WTC11 (cell line): ENCODE data around the gene LTBP4. TPM values are rescaled to one million over a fixed set of nuclear protein-coding genes. Genes with fewer than 3 reads are reported as not detected.

Experiments used
- ATAC-seq: fragments of 200-7000 bp; cut with Tn5 transposase; 2 replicates; pipeline ENCODE4 v1.10.0; 2021; ENCODE audit warnings: mild to moderate bottlenecking, moderate library complexity
- CTCF ChIA-PET: fragments of 300-600 bp; sonication (Branson Sonifier 250); formaldehyde crosslinking; loops from one replicate; lab custom pipeline; 2021; ENCODE audit warnings: antibody characterized with exemption; lab: Charles Lee
- POLR2A ChIA-PET: fragments of 350-600 bp; sonication (Branson Sonifier 250); formaldehyde crosslinking; loops from one replicate; lab custom pipeline; 2021; ENCODE audit warnings: antibody characterized with exemption; lab: Charles Lee
- DNase-seq: peaks from one replicate; pipeline ENCODE4 v3.0.0; 2021; ENCODE audit warnings: low spot score
- H3K27ac Mint-ChIP-seq: 2 replicates; pipeline ENCODE4 v1.8.0; 2021; ENCODE audit warnings: mixed read lengths
- H3K27me3 Mint-ChIP-seq: 2 replicates; pipeline ENCODE4 v1.8.0; 2021; ENCODE audit warnings: low read depth, mild to moderate bottlenecking, moderate library complexity, mixed read lengths
- H3K36me3 Mint-ChIP-seq: 2 replicates; pipeline ENCODE4 v1.8.0; 2021; ENCODE audit warnings: mixed read lengths
- H3K4me1 Mint-ChIP-seq: 2 replicates; pipeline ENCODE4 v1.8.0; 2022; ENCODE audit warnings: mixed read lengths
- H3K4me3 Mint-ChIP-seq: 2 replicates; pipeline ENCODE4 v1.8.0; 2021; ENCODE audit warnings: mild to moderate bottlenecking, moderate library complexity, mixed read lengths
- H3K9me3 Mint-ChIP-seq: 2 replicates; pipeline ENCODE4 v1.8.0; 2021; ENCODE audit warnings: mixed read lengths
- FOXK1 ChIP-seq: sonication (generic); formaldehyde crosslinking; IDR thresholded peaks from 2 replicates; pipeline ENCODE4 v1.8.0; 2022; ENCODE audit warnings: mild to moderate bottlenecking, moderate library complexity, missing genetic modification reagents
- GTF2I ChIP-seq: fragments of 250-450 bp; sonication (Bioruptor Pico); conservative IDR thresholded peaks from 2 replicates; pipeline ENCODE4 v1.4.0; 2021; ENCODE audit warnings: mild to moderate bottlenecking
- JAZF1 ChIP-seq: fragments of 250-450 bp; sonication (Bioruptor Pico); IDR thresholded peaks from 2 replicates; pipeline ENCODE4 v1.9.0; 2021; ENCODE audit warnings: moderate library complexity, mild to moderate bottlenecking, inconsistent platforms
- NR1H2 ChIP-seq: sonication (generic); formaldehyde crosslinking; IDR thresholded peaks from 2 replicates; pipeline ENCODE4 v1.9.0; 2021; ENCODE audit warnings: mild to moderate bottlenecking, moderate library complexity, missing genetic modification reagents
- SMAD3 ChIP-seq: sonication (generic); formaldehyde crosslinking; IDR thresholded peaks from 2 replicates; pipeline ENCODE4 v1.8.0; 2022; ENCODE audit warnings: missing genetic modification reagents, mild to moderate bottlenecking, borderline replicate concordance
- SP1 ChIP-seq: sonication (generic); formaldehyde crosslinking; conservative IDR thresholded peaks from 2 replicates; pipeline ENCODE4 v1.8.1; 2022; ENCODE audit warnings: missing genetic modification reagents
- ZNF121 ChIP-seq: sonication (generic); formaldehyde crosslinking; IDR thresholded peaks from 2 replicates; pipeline ENCODE4 v1.8.0; 2023; ENCODE audit warnings: missing genetic modification reagents
- total RNA-seq: library from RNA; stranded (reverse); gene quantifications from 3 replicates; pipeline ENCODE4 v1.2.3, GENCODE V29; 2021
- TF ChIP-seq, protein P1 (sequence below): sonication (generic); formaldehyde crosslinking; IDR thresholded peaks from 2 replicates; pipeline ENCODE4 v1.8.1; 2023; ENCODE audit warnings: mild to moderate bottlenecking, missing genetic modification reagents
- TF ChIP-seq, protein P2 (sequence below): sonication (generic); formaldehyde crosslinking; IDR thresholded peaks from 2 replicates; pipeline ENCODE4 v1.8.0; 2023; ENCODE audit warnings: missing genetic modification reagents, mild to moderate bottlenecking, borderline replicate concordance
- TF ChIP-seq, protein P3 (sequence below): sonication (generic); formaldehyde crosslinking; IDR thresholded peaks from 2 replicates; pipeline ENCODE4 v1.8.1; 2023; ENCODE audit warnings: mild to moderate bottlenecking, moderate library complexity, missing genetic modification reagents
- TF ChIP-seq, protein P4 (sequence below): sonication (generic); formaldehyde crosslinking; IDR thresholded peaks from 2 replicates; pipeline ENCODE4 v1.8.0; 2022; ENCODE audit warnings: mild to moderate bottlenecking, missing genetic modification reagents
- TF ChIP-seq, protein P5 (sequence below): fragments of 250-450 bp; sonication (Bioruptor Pico); IDR thresholded peaks from 2 replicates; pipeline ENCODE4 v2.1.2; 2022; ENCODE audit warnings: mild to moderate bottlenecking, moderate library complexity
- TF ChIP-seq, protein P6 (sequence below): sonication (generic); formaldehyde crosslinking; IDR thresholded peaks from 2 replicates; pipeline ENCODE4 v1.8.1; 2023; ENCODE audit warnings: mild to moderate bottlenecking, missing genetic modification reagents, moderate library complexity
- TF ChIP-seq, protein P7 (sequence below): fragments of 250-450 bp; sonication (Bioruptor Pico); IDR thresholded peaks from 2 replicates; pipeline ENCODE4 v1.9.0; 2021; ENCODE audit warnings: mild to moderate bottlenecking, borderline replicate concordance

LTBP4 gene
- total RNA-seq, 1 experiment from 2014 or later, result 125 TPM

DNA sequence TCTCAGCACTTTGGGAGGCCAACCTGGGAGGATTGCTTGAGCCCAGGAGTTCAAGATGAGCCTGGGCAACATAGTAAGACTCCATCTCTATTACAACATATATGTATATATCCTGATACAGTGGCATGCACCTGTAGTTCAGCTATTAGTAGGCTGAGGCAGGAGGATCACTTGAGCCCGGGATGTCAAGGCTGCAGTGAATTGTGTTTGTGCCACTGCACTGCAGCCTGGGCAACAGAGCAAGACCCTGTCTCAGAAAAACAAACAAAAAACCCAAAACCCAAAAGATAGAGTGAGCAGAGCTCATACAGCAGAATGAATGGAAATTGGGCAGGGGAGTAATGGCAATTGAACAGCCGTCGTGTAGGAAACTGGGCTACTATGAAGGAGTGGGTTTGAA, 41.8 kb upstream of the LTBP4 start:
- TF ChIP-seq ZNF121, result 0 out of 2 replicates have a peak, but pooled peaks have one; percentile 58
- TF ChIP-seq, protein P1, sequence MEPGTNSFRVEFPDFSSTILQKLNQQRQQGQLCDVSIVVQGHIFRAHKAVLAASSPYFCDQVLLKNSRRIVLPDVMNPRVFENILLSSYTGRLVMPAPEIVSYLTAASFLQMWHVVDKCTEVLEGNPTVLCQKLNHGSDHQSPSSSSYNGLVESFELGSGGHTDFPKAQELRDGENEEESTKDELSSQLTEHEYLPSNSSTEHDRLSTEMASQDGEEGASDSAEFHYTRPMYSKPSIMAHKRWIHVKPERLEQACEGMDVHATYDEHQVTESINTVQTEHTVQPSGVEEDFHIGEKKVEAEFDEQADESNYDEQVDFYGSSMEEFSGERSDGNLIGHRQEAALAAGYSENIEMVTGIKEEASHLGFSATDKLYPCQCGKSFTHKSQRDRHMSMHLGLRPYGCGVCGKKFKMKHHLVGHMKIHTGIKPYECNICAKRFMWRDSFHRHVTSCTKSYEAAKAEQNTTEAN (CRISPR knock-in tag), result no peak
- TF ChIP-seq, all 79 proteins: peak for 1
- H3K9me3 Mint-ChIP-seq, result no peaks in the 10 kb centered on the region
- DNase-seq (no peak), ATAC-seq (no peak)
- no peak overlapping the region for H3K4me3 Mint-ChIP-seq
- CTCF ChIA-PET, result interaction anchor here (1.0 to 4.7 kb wide), 3 partner anchors 10 to 44 kb away, joined by 3 to 31 read pairs (median 6); no protein-coding TSS in a partner anchor
- peaks cover 5% of the 10 kb centered on the region for H3K4me1 Mint-ChIP-seq
- peaks cover 81% of the 10 kb centered on the region for H3K27me3 Mint-ChIP-seq
- H3K27ac Mint-ChIP-seq, result no peak overlapping the region
- no peaks in the 10 kb centered on the region for H3K36me3 Mint-ChIP-seq
- POLR2A ChIA-PET, result no interaction called here

DNA sequence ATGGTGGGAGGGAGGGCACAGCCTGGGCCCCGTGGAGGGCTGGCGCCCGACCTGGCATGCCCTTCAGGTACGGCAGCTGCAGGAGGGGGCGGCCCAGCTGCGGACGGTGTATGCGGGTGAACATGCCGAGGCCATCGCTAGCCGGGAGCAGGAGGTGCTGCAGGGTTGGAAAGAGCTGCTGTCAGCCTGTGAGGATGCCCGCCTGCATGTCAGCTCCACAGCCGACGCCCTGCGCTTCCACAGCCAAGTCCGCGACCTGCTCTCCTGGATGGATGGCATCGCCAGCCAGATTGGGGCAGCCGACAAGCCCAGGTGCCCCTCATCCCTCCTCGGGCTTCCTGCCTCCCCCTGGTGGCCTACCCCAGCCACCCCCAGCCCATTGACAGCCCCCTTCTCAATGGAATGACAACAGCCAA, 41.1 kb upstream of the LTBP4 start:
- DNase-seq, result no peak
- H3K36me3 Mint-ChIP-seq, result no peaks in the 10 kb centered on the region
- POLR2A ChIA-PET, result no interaction called here
- no peak for TF ChIP-seq NR1H2
- TF ChIP-seq GTF2I, result no peak
- TF ChIP-seq, protein P2, sequence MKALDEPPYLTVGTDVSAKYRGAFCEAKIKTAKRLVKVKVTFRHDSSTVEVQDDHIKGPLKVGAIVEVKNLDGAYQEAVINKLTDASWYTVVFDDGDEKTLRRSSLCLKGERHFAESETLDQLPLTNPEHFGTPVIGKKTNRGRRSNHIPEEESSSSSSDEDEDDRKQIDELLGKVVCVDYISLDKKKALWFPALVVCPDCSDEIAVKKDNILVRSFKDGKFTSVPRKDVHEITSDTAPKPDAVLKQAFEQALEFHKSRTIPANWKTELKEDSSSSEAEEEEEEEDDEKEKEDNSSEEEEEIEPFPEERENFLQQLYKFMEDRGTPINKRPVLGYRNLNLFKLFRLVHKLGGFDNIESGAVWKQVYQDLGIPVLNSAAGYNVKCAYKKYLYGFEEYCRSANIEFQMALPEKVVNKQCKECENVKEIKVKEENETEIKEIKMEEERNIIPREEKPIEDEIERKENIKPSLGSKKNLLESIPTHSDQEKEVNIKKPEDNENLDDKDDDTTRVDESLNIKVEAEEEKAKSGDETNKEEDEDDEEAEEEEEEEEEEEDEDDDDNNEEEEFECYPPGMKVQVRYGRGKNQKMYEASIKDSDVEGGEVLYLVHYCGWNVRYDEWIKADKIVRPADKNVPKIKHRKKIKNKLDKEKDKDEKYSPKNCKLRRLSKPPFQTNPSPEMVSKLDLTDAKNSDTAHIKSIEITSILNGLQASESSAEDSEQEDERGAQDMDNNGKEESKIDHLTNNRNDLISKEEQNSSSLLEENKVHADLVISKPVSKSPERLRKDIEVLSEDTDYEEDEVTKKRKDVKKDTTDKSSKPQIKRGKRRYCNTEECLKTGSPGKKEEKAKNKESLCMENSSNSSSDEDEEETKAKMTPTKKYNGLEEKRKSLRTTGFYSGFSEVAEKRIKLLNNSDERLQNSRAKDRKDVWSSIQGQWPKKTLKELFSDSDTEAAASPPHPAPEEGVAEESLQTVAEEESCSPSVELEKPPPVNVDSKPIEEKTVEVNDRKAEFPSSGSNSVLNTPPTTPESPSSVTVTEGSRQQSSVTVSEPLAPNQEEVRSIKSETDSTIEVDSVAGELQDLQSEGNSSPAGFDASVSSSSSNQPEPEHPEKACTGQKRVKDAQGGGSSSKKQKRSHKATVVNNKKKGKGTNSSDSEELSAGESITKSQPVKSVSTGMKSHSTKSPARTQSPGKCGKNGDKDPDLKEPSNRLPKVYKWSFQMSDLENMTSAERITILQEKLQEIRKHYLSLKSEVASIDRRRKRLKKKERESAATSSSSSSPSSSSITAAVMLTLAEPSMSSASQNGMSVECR (CRISPR knock-in tag), result no peak
- TF ChIP-seq, protein P3, sequence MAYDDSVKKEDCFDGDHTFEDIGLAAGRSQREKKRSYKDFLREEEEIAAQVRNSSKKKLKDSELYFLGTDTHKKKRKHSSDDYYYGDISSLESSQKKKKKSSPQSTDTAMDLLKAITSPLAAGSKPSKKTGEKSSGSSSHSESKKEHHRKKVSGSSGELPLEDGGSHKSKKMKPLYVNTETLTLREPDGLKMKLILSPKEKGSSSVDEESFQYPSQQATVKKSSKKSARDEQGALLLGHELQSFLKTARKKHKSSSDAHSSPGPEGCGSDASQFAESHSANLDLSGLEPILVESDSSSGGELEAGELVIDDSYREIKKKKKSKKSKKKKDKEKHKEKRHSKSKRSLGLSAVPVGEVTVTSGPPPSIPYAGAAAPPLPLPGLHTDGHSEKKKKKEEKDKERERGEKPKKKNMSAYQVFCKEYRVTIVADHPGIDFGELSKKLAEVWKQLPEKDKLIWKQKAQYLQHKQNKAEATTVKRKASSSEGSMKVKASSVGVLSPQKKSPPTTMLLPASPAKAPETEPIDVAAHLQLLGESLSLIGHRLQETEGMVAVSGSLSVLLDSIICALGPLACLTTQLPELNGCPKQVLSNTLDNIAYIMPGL (CRISPR knock-in tag), result no peak
- TF ChIP-seq, protein P4, sequence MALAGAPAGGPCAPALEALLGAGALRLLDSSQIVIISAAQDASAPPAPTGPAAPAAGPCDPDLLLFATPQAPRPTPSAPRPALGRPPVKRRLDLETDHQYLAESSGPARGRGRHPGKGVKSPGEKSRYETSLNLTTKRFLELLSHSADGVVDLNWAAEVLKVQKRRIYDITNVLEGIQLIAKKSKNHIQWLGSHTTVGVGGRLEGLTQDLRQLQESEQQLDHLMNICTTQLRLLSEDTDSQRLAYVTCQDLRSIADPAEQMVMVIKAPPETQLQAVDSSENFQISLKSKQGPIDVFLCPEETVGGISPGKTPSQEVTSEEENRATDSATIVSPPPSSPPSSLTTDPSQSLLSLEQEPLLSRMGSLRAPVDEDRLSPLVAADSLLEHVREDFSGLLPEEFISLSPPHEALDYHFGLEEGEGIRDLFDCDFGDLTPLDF, result no peak
- TF ChIP-seq, protein P5, sequence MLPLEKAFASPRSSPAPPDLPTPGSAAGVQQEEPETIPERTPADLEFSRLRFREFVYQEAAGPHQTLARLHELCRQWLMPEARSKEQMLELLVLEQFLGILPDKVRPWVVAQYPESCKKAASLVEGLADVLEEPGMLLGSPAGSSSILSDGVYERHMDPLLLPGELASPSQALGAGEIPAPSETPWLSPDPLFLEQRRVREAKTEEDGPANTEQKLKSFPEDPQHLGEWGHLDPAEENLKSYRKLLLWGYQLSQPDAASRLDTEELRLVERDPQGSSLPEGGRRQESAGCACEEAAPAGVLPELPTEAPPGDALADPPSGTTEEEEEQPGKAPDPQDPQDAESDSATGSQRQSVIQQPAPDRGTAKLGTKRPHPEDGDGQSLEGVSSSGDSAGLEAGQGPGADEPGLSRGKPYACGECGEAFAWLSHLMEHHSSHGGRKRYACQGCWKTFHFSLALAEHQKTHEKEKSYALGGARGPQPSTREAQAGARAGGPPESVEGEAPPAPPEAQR (CRISPR knock-in tag), result no peak
- TF ChIP-seq, protein P6, sequence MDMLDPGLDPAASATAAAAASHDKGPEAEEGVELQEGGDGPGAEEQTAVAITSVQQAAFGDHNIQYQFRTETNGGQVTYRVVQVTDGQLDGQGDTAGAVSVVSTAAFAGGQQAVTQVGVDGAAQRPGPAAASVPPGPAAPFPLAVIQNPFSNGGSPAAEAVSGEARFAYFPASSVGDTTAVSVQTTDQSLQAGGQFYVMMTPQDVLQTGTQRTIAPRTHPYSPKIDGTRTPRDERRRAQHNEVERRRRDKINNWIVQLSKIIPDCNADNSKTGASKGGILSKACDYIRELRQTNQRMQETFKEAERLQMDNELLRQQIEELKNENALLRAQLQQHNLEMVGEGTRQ (CRISPR knock-in tag), result no peak
- TF ChIP-seq, protein P7, sequence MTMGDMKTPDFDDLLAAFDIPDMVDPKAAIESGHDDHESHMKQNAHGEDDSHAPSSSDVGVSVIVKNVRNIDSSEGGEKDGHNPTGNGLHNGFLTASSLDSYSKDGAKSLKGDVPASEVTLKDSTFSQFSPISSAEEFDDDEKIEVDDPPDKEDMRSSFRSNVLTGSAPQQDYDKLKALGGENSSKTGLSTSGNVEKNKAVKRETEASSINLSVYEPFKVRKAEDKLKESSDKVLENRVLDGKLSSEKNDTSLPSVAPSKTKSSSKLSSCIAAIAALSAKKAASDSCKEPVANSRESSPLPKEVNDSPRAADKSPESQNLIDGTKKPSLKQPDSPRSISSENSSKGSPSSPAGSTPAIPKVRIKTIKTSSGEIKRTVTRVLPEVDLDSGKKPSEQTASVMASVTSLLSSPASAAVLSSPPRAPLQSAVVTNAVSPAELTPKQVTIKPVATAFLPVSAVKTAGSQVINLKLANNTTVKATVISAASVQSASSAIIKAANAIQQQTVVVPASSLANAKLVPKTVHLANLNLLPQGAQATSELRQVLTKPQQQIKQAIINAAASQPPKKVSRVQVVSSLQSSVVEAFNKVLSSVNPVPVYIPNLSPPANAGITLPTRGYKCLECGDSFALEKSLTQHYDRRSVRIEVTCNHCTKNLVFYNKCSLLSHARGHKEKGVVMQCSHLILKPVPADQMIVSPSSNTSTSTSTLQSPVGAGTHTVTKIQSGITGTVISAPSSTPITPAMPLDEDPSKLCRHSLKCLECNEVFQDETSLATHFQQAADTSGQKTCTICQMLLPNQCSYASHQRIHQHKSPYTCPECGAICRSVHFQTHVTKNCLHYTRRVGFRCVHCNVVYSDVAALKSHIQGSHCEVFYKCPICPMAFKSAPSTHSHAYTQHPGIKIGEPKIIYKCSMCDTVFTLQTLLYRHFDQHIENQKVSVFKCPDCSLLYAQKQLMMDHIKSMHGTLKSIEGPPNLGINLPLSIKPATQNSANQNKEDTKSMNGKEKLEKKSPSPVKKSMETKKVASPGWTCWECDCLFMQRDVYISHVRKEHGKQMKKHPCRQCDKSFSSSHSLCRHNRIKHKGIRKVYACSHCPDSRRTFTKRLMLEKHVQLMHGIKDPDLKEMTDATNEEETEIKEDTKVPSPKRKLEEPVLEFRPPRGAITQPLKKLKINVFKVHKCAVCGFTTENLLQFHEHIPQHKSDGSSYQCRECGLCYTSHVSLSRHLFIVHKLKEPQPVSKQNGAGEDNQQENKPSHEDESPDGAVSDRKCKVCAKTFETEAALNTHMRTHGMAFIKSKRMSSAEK (CRISPR knock-in tag), result no peak
- no peak for TF ChIP-seq SP1 (CRISPR knock-in tag)
- no peak for TF ChIP-seq FOXK1 (CRISPR knock-in tag)
- no peak for TF ChIP-seq JAZF1
- no peak for TF ChIP-seq SMAD3

More for the DNA sequence above, 41.1 kb upstream of the LTBP4 start:
- CTCF ChIA-PET, result interaction anchor here (0.5 to 4.7 kb wide), 6 partner anchors 10 to 395 kb away, joined by 3 to 31 read pairs (median 4); no protein-coding TSS in a partner anchor
- no peak overlapping the region for H3K4me3 Mint-ChIP-seq
- ATAC-seq, result peak; percentile 62; the same call in 1 of the 2 replicates
- no peaks in the 10 kb centered on the region for H3K9me3 Mint-ChIP-seq
- no peak overlapping the region for H3K27ac Mint-ChIP-seq
- H3K27me3 Mint-ChIP-seq, result peaks cover 81% of the 10 kb centered on the region
- H3K4me1 Mint-ChIP-seq, result no peaks in the 10 kb centered on the region
